ENCODE results near the gene RFFL.
A peak's percentile ranks its signal among the peaks of the same experiment; 100 is the strongest.
"Not testable (repeated sequence)": the region's sequence is repeated elsewhere in the genome, so short reads cannot be mapped to it uniquely, and the experiment has no call there.

Gene RFFL

DNA sequence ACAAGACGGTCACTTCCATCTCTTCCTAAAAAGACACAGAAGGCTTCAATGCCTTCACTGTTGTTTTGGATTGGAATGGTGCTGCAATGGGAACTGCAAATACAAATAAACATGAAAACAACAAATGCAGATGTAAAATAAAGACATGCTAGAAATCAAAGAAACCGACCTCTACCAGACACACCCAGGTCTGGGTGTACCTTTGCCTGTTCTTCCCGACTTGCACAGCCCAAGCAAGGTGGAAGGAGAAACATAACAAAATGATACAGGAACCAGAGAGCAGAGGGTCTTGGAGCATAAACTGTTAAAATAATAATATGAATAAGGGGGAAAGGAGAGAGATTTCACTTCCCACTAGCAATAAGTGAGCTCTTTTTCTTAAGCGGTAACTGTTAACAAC is 17.3 kb downstream of the RFFL start:
- DNase-seq = no peak

DNA sequence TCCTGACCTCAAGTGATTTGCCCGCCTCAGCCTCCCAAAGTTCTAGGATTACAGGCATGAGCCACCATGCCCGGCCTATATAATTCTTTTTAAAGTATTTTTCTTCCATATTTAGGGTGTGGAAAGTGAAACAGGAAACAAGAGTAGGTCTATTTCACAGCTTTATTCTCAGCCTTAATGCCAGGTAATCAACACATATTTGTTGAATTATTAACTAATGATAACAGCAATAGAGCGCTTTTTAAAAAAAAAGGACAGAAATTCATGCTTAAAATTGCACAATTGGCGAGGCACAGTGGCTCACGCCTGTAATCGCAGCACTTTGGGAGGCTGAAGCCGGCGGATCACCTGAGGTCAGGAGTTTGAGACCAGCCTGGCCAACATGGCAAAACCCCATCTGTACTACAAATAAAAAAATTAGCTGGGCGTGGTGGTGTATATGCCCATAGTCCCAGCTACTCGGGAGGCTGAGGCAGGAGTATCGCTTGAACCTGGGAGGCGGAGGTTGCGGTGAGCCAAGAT is 18.0 kb downstream of the RFFL start:
- not testable (repeated sequence) for DNase-seq

DNA sequence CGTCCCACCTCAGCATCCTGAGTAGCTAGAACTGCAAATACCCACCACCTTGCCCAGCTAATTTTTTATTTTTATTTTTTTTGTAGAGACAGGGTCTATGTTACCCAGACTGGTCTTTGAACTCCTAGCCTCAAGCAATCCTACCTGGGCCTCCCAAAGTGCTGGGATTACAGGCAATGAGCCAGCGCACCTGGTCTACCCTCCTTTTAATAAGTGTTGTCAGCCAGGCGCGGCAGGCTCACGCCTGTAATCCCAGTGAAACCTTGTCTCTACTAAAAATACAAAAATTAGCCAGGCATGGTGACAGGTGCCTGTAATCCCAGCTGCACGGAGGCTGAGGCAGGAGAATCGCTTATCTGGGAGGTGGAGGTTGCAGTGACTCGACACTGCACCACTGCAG is 19.3 kb downstream of the RFFL start:
- DNase-seq = no peak

DNA sequence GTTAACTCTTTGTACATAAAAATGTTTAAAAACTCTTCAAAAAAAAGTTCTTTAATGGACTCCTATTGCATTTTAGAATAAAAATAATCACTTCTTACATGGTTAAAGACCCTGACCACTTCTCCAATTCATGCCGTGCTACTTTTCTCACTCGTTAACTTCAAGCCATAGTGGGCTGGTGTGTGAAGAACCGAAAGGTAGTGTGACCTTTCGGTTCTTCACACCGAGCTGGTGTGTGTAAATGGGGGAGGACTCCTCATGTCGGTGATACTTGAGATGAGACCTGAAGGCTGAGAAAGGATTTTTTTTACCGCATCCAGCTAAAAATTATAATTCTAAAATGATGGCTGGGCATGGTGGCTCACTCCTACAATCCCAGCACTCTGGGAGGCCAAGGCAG is 22.1 kb downstream of the RFFL start:
- DNase-seq = no peak

GRCh38 chr17:35038453-35038852 is 25.1 kb downstream of the RFFL start:
- no peak for DNase-seq

DNA sequence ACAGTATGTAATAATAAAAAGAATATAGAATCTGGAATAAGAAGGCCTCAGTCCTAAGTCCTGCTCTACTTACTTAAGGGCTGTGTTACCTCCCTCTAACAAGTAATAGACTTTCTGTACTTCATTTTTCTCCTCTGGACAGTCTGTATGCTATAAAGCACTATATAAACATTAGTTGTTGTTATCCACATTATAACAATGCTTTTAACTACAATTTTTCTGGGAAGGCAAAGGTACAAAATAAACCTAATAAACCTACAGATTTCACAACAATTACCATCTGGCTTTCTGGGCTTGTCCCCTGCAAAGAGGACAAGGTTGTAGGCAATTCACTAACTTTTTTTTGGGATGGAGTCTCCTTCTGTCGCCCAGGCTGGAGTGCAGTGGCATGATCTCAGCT is 32.7 kb downstream of the RFFL start:
- no peak for DNase-seq

DNA sequence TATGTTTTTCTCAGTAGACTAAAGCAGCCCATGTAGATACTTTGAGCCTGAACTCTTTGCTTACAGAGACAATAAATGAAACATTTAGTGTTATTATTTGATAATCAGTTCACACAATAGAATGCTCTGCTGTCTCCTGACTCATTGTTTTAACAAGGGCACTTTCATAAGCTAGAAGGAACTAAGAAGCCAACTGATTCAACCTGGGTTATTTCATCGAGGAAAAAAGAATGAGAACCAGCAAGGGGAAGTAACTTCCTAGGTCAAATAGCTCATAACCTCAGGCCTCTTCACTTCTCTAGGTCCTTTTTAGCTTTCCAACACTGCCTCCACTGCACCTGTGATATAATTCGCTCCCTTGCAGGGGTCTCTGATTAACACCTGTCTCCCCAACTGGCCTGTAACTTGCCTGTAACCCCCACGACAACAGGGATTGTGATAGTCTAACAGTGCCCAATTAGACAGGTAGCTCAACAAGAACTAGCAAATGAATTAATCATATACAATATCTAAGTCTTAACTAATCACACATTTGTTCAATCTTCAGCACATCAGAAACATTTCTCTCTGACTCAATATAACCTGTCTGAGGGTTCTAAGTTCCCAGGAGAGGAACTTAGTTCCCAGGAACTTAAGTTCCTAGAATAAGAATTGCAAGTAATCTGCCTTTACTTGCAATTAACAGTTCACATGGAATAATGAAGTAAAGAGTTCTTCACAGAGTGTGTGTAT is 34.8 kb downstream of the RFFL start:
- no peak for DNase-seq

DNA sequence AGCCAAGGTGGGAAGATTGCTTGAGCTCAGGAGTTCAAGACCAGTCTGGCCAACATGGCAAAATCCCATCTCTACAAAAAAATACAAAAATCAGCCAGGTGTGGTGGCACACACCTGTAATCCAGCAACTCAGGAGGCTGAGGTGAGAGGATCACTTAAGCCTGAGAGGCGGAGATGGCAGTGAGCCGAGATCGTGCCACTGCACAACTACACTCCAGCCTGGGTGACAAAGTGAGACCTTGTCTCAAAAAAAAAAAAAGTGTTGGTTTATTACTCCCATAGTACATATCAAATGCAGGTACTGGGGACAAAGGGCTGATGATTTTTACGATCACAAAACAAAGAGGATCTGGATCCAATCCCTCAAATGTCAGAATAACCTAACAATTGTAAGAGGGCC is 35.4 kb downstream of the RFFL start:
- DNase-seq = not testable (repeated sequence)

- DNase-seq = no peak
Measured at GRCh38 chr17:35025541-35025940, 38.0 kb downstream of the RFFL start.

DNA sequence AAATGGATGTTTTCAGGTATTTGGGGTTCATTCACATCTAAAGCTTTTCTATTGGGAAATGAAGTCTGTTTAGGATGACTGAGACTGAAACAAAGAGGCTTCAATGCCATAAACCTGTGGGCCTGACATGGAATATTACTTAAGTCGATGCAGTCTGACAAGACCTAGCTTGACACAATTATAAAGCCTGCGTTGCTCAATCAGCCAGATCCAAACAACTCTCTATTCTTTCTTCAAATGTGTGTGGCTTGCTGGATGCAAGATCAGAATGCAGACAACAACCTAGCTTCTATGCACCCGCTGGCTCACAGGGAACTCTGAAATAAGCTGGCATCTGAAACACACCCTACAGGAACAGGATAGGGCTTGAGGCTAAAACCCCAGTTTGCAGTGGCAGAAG is 40.0 kb downstream of the RFFL start:
- no peak for DNase-seq

DNA sequence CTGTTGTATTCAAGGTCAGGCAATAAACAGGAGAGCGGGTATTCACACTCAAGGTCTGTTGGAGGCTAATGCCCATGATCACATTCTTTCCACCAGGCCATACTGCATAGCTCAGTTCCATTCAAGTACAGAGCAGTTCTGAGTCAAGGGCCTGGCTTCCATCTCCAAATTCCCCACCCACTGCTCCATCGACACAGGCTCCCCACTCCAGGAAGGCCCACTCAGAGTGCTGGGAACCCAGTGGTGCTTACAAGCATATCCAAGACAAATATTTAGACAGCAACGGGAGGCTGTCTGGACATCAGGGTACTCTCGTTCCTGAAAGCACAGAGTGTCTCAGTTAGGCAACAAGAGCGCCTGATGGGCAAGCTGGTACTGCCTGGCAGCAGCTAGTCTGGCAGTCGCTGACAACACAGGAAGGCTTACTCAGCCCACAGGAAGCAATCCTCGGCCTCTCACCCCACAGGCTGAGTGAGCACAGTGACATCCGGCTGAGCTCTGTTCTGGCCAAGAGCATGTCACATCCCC is 40.9 kb downstream of the RFFL start:
- peak; percentile 77 to 83 for DNase-seq

- DNase-seq = no peak
Measured at GRCh38 chr17:35021520-35022380, 41.8 kb downstream of the RFFL start.

- DNase-seq = no peak
Measured at GRCh38 chr17:35019386-35020179, 43.9 kb downstream of the RFFL start.

GRCh38 chr17:35018814-35019213 is 44.7 kb downstream of the RFFL start:
- DNase-seq = no peak

DNA sequence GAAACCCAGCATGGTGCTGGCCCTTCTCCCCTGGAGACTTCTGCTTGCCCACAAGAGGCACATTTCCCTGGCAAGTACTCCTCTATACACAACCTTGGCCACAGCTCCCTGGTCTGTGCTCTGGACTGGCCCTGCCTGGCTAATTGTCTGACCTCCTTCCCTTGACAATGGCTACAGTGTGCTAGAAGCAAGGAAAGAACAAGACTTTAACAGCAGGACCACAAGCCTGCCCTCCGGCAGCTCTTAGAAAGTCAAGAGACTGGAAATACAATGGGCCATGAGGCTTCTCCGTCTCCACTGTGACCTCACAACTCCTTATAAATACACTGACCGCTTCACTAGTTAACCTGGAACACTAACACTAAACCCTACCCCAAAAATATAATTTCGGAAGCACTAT is 46.5 kb downstream of the RFFL start:
- DNase-seq = no peak

GRCh38 chr17:35016369-35016768 is 47.1 kb downstream of the RFFL start:
- no peak for DNase-seq

DNA sequence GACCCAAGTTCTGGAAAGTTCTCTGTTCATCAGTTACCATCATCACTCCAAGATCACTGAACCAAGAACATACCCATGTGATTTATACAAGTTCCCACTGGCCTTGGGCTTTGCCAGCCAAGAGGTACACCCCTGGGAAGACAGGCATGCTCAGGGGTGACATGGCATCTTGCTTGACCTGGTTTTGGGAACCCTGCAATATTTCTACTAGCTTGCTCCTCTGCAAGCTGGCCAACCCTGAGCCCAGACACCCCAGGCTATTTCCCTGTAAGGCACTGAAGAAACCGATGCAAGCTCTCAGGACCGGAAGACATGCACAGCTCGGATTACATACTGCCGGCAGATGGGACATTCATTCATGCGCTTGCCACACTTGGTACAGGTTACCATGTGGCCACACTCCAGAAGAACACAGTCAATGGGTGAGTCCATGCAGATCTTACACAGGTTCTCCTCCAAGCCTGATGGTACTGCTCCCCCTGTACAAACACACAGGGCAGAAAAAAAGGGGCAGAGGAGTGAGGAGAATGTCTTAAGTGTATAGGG is 51.8 kb downstream of the RFFL start:
- DNase-seq = no peak

- no peak for DNase-seq
Measured at GRCh38 chr17:35010093-35010492, 53.4 kb downstream of the RFFL start.

DNA sequence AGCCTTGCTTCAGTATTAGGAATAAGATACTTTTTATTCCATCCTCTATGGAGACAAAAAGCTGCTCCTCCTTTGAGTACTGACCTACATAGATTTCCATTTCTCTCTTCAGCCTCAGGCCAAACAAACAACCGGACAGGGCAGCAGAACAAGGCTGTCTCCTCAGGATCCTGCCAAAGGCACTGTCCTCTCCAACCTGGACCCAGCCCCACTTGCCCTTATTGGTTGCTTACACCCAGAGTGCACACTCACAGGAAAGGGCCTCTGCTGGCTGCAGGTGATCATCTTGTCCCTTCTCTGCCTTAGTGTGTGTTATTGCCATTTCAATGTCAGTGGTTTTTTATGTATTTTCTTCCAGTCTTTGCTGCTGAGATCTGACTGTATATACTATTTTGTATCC is 56.5 kb downstream of the RFFL start:
- no peak for DNase-seq

DNA sequence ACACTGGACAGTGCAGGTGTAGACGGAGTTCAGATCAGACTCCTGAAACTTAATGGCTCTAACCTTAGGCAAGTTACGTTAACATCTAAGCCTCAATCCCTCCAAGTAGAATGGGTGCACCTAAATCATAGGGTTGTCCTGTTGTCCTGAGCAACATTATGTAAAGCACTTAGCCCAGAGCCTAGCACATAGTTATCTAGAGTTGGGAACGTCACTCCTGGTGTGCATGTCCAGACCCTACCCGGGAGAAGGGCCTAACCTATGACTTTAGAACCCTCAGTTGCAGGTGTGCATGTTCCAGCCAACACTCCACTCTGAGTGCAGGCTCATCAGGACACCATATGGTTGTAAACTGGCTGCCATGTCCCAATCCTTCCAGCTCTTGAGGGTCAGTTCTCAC is 57.2 kb downstream of the RFFL start:
- DNase-seq = no peak

- DNase-seq = no peak
Measured at GRCh38 chr17:35003778-35004177, 59.7 kb downstream of the RFFL start.

DNA sequence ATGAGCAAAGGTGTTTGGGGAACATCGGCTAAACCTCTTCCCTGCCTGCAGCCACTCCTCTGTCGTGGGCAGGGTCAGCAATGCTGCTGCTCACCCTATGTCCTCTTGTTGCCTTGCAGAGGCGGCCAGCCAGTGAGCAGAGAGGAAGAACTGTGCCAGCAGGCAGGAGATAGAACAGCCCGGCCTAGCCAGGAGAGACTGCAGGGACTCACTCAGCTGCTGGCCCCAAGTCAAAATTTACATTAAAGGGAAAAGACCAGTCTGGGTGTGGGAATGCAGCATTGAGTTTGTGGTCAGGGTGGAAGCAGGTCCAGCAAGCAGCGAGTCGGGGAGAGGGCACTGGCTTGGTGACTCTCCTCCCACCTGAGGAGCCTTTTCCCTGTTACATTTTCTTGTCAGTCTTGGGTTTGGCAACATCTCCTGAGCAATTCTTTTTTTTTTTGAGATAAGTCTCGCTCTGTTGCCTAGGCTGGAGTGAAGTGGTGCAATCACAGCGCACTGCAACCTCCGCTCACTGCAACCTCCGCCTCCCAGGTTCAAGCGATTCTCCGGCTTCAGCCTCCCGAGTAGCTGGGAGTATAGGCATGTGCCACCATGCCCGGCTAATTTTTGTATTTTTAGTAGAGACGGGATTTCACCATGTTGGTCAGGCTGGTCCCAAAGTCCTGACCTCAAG is 60.5 kb downstream of the RFFL start:
- no peak for DNase-seq

Data from activated CD4-positive, alpha-beta T cell treated with anti-CD3 and anti-CD28 coated beads, Interleukin-2, amount 50 U/mL, for 48 hours (primary cell).